ENCODE measurements around the gene CNIH4. TPM values are rescaled to one million over a fixed set of nuclear protein-coding genes. Genes with fewer than 3 reads are reported as not detected.

The CNIH4 gene
- total and polyA plus RNA-seq, 10 of the 15 experiments (the other 5 are each of a cell fraction or from before 2014, with no cell fraction given), result 23.2 to 173 (median 51.4) TPM

GRCh38 chr1:224338150-224338838, 18.4 kb upstream of the CNIH4 start (continued):
- no peak for TF ChIP-seq E4F1 (IDR thresholded peaks at IDR 0.05; ENCODE audit: borderline replicate concordance, partially characterized antibody)
- no peak for TF ChIP-seq CTCF (IDR thresholded peaks at IDR 0.05 in 2 of 3, conservative IDR thresholded peaks at IDR 0.05 in 1 of 3; ENCODE audit: control insufficient read depth in 2 of 3, extremely low read depth in 1 of 3, insufficient read depth in 1 of 3, low read depth in 3 of 3, low read length in 3 of 3)
- no peak for TF ChIP-seq NFXL1 (IDR thresholded peaks at IDR 0.05; ENCODE audit: borderline replicate concordance)
- TF ChIP-seq MAX (IDR thresholded peaks at IDR 0.05; ENCODE audit: low read depth, low read length), result no peak
- no peak for TF ChIP-seq CEBPZ (IDR thresholded peaks at IDR 0.05; ENCODE audit: low read depth, low read length)
